Choroid plexus epithelial cell (primary cell): ENCODE results near the gene RALGAPA2.
A peak's percentile ranks its signal among the peaks of the same experiment; 100 is the strongest.

Experiments
- DNase-seq: peaks from one replicate; pipeline ENCODE4 v3.0.0-alpha.2; 2010; ENCODE audit warnings: low read depth
- H3K4me3 ChIP-seq: 2 replicates; pipeline ENCODE4 v1.5.1; 2011; ENCODE audit warnings: low read depth, mild to moderate bottlenecking, control low read depth, low read length, moderate library complexity
- TF ChIP-seq, protein P1 (sequence below): conservative IDR thresholded peaks from 2 replicates; pipeline ENCODE4 v1.5.1; 2011; ENCODE audit warnings: low read depth, mild to moderate bottlenecking, control low read depth, inconsistent platforms, low read length, moderate library complexity

Gene RALGAPA2

DNA sequence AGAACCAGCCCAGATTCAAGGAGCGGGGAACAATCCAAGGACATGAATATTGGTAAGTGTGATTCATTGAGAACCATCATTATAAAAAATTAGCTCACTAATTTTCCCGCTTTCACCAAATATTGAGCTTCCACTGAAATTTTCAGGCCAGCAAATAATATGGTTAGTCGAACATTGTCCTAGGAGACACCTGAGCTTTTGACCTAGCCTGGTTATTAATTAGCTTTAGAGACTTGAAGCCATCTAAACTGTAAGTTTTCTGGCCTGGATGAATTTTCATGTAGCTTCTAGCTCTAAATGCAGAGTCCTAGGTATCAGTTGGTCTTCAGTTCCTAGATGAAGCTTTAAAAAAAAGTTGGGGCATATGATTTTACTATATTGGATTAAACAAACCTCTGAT is 17.1 kb upstream of the RALGAPA2 start:
- TF ChIP-seq, protein P1, sequence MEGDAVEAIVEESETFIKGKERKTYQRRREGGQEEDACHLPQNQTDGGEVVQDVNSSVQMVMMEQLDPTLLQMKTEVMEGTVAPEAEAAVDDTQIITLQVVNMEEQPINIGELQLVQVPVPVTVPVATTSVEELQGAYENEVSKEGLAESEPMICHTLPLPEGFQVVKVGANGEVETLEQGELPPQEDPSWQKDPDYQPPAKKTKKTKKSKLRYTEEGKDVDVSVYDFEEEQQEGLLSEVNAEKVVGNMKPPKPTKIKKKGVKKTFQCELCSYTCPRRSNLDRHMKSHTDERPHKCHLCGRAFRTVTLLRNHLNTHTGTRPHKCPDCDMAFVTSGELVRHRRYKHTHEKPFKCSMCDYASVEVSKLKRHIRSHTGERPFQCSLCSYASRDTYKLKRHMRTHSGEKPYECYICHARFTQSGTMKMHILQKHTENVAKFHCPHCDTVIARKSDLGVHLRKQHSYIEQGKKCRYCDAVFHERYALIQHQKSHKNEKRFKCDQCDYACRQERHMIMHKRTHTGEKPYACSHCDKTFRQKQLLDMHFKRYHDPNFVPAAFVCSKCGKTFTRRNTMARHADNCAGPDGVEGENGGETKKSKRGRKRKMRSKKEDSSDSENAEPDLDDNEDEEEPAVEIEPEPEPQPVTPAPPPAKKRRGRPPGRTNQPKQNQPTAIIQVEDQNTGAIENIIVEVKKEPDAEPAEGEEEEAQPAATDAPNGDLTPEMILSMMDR, result no peak

DNA sequence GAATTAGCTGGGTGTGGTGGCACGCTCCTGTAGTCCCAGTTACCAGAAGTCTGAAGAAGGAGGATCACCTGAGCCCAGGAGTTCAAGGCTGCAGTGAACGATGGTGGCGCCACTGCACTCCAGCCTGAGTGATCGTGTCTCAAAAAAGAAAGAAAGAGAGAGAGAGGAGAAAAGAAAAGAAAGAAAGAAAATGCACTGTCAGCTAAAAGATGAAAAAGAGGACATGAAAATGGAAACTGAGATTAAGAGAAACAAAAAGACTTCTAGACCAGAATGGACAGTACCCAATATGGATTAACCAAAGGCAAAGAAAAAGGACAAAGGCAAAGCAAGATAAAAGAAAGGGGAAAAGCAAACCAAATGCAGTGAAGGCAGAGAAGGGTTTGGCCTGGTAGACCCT is 9.0 kb upstream of the RALGAPA2 start:
- no peak for DNase-seq
- no peak overlapping the region for H3K4me3 ChIP-seq
- TF ChIP-seq, protein P1, result no peak

More for the DNA sequence above, 17.1 kb upstream of the RALGAPA2 start:
- H3K4me3 ChIP-seq, result no peak overlapping the region
- no peak for DNase-seq

DNA sequence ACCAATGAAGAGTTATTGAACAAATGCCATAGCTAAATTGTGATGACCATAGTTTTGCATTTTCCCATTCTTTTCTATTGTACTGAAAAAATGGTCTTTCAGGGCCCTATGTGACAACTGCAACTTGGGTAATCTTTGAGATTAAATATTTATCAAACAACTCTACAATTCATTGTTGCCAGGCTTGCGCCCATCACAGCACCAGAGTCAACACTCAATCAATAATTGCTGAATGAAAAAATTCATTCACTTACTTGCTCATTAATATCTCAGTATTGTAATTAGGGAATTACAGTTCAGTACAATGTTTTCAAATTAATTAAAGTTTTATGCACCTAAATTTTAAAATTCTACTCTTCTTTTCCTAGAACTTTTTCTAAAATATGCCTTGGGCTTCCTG is 7.7 kb upstream of the RALGAPA2 start:
- no peak for DNase-seq
- H3K4me3 ChIP-seq, result no peak overlapping the region
- TF ChIP-seq, protein P1, result no peak

DNA sequence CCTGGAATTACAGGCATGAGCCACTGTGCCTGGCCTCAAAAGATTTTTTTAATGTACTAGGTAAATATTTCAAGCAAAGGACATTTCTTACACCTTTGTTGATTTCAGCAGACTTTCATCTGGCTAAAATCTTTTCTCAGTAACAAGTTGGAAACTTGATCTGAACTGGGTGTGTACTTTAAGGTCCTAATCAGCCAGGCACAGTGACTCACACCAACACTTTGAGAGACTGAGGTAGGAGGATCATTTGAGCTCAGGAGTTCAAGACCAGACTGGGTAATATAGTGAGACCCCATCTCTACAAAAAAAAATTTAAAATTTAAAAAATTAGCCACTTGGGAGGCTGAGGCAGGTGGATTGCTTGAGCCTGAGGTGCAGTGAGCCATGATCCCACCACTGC is 7.0 kb upstream of the RALGAPA2 start:
- TF ChIP-seq, protein P1, result no peak
- no peak for DNase-seq
- H3K4me3 ChIP-seq, result no peak overlapping the region

DNA sequence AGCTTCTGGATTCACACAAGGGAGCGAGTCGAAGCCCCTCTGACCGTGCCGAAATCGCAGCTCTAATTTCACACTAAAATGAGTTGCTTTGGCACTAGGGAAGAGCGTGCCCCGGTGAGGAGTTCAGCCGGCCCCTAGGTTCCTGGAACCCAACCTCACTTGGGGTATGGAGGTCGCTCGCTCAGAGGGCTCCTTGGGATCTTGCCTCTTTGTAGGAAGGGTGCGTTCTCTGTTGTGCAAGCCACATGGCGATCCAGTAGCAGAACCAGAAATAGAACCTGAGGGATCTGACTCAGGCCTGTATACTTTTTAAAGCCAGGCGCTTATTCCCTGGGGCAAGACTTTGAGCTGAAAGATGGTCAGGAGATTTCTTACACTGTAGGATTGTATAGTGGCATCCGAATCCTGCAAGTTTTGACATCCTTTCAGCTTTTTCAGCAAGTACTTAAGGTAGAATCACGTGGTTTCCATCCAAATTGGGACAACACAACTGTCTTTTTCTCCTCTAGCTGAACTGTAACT is 861 bp upstream of the RALGAPA2 start:
- no peak for DNase-seq
- TF ChIP-seq, protein P1, result no peak
- H3K4me3 ChIP-seq, result peak overlapping the region; percentile 80

DNA sequence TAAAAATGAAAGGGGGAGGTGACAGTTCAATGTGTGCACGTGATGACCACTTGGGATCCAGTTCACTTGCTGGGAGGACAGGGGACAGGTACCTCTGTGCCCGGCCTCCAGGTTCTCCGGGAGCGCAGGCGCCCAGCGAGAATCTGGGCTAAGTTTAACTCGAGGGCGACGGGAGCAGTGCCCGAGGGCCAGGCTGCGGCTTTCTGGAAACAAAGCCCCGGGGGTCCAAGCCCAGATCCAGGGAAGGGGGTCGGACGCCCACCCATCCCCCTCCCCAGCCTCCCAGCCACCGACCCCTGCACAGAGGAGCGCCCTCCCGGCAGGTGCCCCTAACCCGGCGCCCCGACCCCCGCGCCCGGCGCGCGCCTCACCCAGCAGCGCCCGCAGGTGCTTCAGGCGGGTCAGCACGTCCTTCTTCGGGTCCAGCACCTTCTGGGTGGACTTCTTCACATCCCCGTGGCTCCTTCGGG is 405 bp downstream of the RALGAPA2 start:
- TF ChIP-seq, protein P1, result no peak
- peak overlapping the region; percentile 80 for H3K4me3 ChIP-seq
- DNase-seq, result no peak

DNA sequence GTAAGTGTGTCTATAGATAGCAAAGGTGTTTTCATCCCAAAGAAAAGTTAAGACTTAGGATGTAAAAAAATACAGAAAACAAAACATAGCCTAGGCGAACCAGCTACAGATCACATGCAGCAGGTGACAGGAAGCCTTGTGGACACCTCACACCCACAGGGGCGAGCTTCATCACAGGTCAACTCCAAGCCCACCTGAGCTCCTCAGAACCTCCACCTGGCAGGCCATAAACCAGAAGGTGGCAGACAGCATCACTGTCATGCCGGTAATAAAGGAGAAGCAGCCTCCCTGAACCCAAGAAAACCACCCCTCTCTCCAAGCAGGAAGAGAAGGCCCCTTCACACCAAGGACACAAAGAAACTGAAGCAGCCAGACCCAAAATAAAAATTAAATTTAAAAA is 1.0 kb downstream of the RALGAPA2 start:
- no peak for DNase-seq
- no peak overlapping the region for H3K4me3 ChIP-seq
- TF ChIP-seq, protein P1, result no peak
